ENCODE data around the gene FREY1.

DNA sequence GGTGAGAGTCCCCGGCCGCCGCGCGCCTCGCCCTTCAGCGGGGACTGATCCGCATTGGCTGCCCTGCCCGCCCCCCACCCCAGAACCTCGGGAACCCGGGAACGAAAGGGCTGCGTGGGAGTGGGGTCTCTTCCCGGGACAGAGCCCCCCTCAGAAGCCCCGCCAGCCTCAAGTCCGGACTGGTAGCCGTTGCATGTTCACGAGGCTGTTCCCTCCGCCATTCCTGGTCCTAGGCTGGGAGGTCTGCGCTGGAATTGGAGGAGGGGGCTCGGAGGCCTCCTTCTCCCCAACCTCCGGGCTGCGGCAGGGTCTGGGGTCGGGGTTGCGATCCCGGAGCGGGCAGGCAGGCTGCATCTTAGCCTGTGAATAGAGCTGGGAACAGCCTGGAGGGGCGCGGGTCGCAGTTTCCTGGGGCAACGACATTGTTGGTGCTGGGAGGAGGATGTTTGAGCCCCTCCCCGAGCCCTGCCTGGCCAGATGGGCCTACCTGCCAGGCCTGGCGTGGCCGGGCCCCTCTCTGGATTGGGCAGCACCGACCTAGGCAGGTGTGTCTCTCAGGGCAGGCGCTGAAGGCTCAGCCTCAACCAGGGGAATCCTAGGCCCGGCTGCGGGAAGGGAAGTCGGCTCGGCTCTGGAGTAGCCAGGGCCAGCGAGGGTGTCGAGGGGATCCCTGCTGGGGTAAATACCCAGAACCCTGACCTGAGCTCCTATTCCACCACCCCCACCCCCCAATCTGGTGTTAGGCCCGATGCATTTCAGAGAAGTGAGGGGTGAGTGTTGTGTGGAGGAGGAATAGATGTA lies 20.9 kb downstream of the FREY1 start:
- TF ChIP-seq, protein P1, sequence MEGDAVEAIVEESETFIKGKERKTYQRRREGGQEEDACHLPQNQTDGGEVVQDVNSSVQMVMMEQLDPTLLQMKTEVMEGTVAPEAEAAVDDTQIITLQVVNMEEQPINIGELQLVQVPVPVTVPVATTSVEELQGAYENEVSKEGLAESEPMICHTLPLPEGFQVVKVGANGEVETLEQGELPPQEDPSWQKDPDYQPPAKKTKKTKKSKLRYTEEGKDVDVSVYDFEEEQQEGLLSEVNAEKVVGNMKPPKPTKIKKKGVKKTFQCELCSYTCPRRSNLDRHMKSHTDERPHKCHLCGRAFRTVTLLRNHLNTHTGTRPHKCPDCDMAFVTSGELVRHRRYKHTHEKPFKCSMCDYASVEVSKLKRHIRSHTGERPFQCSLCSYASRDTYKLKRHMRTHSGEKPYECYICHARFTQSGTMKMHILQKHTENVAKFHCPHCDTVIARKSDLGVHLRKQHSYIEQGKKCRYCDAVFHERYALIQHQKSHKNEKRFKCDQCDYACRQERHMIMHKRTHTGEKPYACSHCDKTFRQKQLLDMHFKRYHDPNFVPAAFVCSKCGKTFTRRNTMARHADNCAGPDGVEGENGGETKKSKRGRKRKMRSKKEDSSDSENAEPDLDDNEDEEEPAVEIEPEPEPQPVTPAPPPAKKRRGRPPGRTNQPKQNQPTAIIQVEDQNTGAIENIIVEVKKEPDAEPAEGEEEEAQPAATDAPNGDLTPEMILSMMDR (conservative IDR thresholded peaks at IDR 0.05 in 1 of 2, IDR thresholded peaks at IDR 0.05 in 1 of 2; ENCODE audit: low read depth in 1 of 2, low read length in 2 of 2) = no peak
- TF ChIP-seq EZH2 (IDR thresholded peaks at IDR 0.05; ENCODE audit: low read length, missing control alignments) = peak; percentile 60
